Gastrocnemius medialis (tissue), 4 donors: ENCODE data around the gene SURF1. TPM values are rescaled to one million over a fixed set of nuclear protein-coding genes. Genes with fewer than 3 reads are reported as not detected.

Experiments used
- ATAC-seq, 2 donors: fragments of 150-250 bp; one replicate each; pipeline ENCODE4 v1.9.1; 2016
- DNase-seq, 2 donors: peaks; one replicate each; pipeline ENCODE4 v3.0.0-alpha.2; 2019
- H3K27ac ChIP-seq, 4 donors: fragments of 200-600 bp; sonication (generic); 1 replicate in 1 of 4; 2 replicates in 3 of 4; pipeline ENCODE4 v1.5.1; 2016 to 2018; ENCODE audit warnings: mild to moderate bottlenecking in 2 of 4, moderate library complexity in 1 of 4
- H3K27me3 ChIP-seq, 3 donors: fragments of 200-600 bp; sonication (generic) in 2 of 3; 1 replicate in 1 of 3; 2 replicates in 2 of 3; pipeline versions ENCODE4 v1.5.1 to v1.6.0; 2016 to 2019; ENCODE audit warnings: mild to moderate bottlenecking in 1 of 3, moderate library complexity in 1 of 3
- H3K36me3 ChIP-seq, 2 donors: fragments of 200-600 bp; sonication (generic) in 1 of 2; one replicate each; pipeline ENCODE4 v1.5.1; 2017 to 2018
- H3K4me1 ChIP-seq, 2 donors: fragments of 200-600 bp; sonication (generic) in 1 of 2; one replicate each; pipeline ENCODE4 v1.5.1; 2016 to 2017; ENCODE audit warnings: mild to moderate bottlenecking in 2 of 2
- H3K4me3 ChIP-seq, 4 donors: fragments of 200-600 bp; sonication (generic) in 3 of 4; 1 replicate in 1 of 4; 2 replicates in 3 of 4; pipeline ENCODE4 v1.5.1; 2016 to 2019; ENCODE audit warnings: mild to moderate bottlenecking in 2 of 4
- H3K9me3 ChIP-seq, 3 donors: fragments of 200-600 bp; sonication (generic) in 2 of 3; 1 replicate in 1 of 3; 2 replicates in 2 of 3; pipeline ENCODE4 v1.5.1; 2016 to 2019
- POLR2A ChIP-seq, 2 donors: fragments of 450-650 bp; IDR thresholded peaks; one replicate each; pipeline ENCODE4 v1.6.1; 2017; ENCODE audit warnings: antibody characterized with exemption in 2 of 2, mild to moderate bottlenecking in 2 of 2, moderate library complexity in 2 of 2
- in situ Hi-C, 4 donors: fragments of 200-750 bp; cut with MboI; loops; one replicate each; pipeline versions ENCODE4 v1.15.0 to v1.8.0; 2017; ENCODE audit warnings: low sequenced_read_pairs in 4 of 4
- intact Hi-C: fragments of 100-400 bp; cut with DNase I; formaldehyde crosslinking; loops from one replicate; pipeline ENCODE4 v1.15.1; 2023; ENCODE audit warnings: low total_unique reads
- total RNA-seq, 4 donors: library from RNA; depleted of rRNA; stranded (reverse); fragments of >200 nt; gene quantifications; one replicate each; pipeline versions ENCODE4 v1.1.0 to v1.2.3, GENCODE V29; 2016
- TF ChIP-seq, protein P1 (sequence below), 5 experiments: fragments of 450-650 bp in 3 of 5; fragments of 200-600 bp in 2 of 5; sonication (generic) in 2 of 5; IDR thresholded peaks in 4 of 5; conservative IDR thresholded peaks in 1 of 5; 1 replicate in 4 of 5; 2 replicates in 1 of 5; pipeline ENCODE4 v1.5.1; 2016 to 2019; ENCODE audit warnings: antibody characterized with exemption in 5 of 5, mild to moderate bottlenecking in 3 of 5, moderate library complexity in 3 of 5

Gene SURF1
- total RNA-seq, 4 donors from 2014 or later, result 33.8 to 68.9 (median 56.0) TPM

DNA sequence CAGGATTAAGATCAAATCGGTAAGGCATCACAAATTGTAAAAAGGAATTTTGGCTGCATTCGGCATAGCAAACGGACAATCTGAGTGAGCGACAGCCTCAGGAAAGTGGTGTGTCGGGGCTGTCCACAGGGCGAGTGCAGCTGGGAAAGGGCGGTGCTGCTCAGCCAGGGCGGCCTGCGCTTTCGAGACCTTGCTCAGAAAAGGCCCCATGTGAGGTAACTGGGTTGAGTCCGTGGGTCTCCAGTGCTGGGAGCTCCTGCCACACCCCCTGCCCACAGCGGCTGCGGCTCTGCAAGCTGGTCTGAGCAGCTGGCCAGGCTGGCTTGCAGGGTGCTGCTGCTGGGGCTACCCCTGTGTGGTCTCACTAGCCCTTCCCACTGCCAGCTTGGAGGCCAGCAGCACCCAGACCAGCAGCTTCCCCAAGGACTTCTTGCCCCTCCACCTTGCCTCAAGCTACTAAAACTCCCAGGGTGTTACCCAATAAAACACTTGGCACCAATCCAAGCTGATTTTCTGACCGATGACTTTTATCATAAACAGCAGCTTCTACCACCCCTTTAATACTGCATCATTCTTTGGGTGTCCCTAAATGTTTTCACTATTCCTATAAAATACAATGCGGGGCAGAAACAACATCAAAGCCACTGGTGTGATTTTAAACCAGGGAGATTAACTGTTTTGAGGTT is 6.2 kb upstream of the SURF1 start:
- peaks cover 0 to 77% of the 10 kb centered on the region in 2 donors for H3K36me3 ChIP-seq
- in situ Hi-C loops, result no loop called here
- TF ChIP-seq POLR2A (IDR thresholded peaks at IDR 0.05), result no peak
- TF ChIP-seq, protein P1, sequence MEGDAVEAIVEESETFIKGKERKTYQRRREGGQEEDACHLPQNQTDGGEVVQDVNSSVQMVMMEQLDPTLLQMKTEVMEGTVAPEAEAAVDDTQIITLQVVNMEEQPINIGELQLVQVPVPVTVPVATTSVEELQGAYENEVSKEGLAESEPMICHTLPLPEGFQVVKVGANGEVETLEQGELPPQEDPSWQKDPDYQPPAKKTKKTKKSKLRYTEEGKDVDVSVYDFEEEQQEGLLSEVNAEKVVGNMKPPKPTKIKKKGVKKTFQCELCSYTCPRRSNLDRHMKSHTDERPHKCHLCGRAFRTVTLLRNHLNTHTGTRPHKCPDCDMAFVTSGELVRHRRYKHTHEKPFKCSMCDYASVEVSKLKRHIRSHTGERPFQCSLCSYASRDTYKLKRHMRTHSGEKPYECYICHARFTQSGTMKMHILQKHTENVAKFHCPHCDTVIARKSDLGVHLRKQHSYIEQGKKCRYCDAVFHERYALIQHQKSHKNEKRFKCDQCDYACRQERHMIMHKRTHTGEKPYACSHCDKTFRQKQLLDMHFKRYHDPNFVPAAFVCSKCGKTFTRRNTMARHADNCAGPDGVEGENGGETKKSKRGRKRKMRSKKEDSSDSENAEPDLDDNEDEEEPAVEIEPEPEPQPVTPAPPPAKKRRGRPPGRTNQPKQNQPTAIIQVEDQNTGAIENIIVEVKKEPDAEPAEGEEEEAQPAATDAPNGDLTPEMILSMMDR (IDR thresholded peaks at IDR 0.05 in 4 of 5, conservative IDR thresholded peaks at IDR 0.05 in 1 of 5), result no peak
- intact Hi-C loops, result no loop called here
- peaks cover 0 to 11% of the 10 kb centered on the region in 2 donors for H3K4me1 ChIP-seq
- no peak overlapping the region for H3K27ac ChIP-seq
- no peak overlapping the region for H3K4me3 ChIP-seq
- DNase-seq (no peak), ATAC-seq (no peak)
- H3K27me3 ChIP-seq, result no peaks in the 10 kb centered on the region
- H3K9me3 ChIP-seq, result no peaks in the 10 kb centered on the region

DNA sequence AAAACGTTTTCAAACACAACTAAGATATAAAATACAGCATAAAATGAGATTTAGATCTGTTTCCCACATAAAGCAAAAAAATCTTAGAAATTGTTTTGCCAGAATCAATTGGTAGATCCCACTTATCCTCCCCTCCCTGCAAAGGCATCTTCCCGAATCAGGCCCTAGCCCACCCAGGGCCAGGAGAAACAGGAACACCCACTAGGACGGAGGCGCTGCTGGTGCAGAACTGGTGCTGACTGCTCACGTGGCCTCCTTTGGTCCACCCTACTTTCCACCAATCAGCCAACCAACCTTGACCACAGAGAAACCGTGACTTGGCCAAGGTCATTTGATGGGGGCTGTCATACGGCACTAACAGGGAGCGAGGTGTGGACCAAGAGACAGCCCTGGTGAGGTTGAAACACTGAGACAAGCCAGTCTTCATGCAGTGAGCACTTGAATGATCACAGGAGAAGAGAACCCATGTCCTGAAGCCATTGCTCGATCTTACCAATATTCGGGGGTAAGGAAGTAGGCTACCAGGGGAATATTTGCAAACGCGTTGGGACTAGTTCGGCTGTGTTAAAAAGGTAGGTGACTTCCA is 5.3 kb upstream of the SURF1 start:
- intact Hi-C loops, result no loop called here
- peaks cover 0 to 69% of the 10 kb centered on the region in 2 donors for H3K36me3 ChIP-seq
- ATAC-seq, result no peak

DNA sequence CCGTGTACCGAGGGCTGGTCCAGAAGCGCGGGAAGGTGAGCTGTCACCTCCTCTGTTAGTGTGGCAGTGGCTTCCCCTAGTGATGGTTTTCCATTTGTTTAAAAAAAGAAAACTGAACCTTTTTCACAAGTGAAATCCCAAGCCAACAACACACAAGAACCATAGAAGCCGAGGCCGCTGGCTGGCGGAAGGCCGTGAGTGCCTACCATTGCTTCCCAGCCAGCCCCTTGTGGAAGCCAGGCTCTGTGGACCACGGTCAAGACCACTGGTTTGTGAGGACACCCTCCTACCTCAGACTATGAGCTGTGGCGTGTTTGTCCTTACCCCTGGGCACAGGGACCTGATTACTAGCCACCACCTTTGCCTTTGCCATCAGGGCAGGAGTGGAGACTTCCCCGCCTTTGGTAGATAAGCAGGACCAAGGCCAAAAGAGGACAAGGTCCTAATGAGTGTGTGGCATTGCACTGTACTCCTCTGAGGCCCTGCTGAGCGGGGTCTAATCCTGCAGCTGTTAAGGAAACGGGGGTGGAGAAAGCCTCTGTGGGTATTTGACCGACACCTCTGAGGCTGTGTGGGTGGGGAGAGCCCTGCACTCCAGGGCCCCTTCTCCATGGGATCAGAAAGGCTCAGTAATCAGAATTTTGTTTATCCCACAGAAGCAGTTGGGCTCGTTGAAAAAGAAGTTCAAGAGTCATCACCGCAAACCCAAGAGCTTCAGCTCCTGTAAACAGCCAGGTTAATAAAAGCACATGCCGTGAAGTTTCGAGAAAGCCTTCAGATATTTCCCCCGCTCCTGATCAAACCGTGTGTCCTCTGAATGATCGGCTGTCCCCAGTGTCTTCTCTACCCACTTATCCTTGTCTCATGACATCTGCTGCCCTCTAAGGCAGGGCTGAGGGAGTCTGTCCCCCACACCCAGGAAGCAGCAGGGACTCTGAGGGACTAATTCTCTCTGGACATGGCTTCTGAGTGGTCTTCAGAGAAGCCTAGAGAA is 4.4 kb upstream of the SURF1 start:
- DNase-seq (no peak), ATAC-seq (no peak)
- Histone ChIP-seq H3K4me1 (peaks cover 8 to 14% of the 10 kb centered on the region in 2 donors), H3K36me3 (peaks cover 0 to 60% of the 10 kb centered on the region in 2 donors), H3K9me3 (no peaks in the 10 kb centered on the region), H3K27ac (no peak overlapping the region), H3K27me3 (no peaks in the 10 kb centered on the region), H3K4me3 (no peak overlapping the region)
- in situ Hi-C loops, result no loop called here
- intact Hi-C loops, result no loop called here
- TF ChIP-seq, protein P1 (IDR thresholded peaks at IDR 0.05 in 4 of 5, conservative IDR thresholded peaks at IDR 0.05 in 1 of 5), result no peak
- TF ChIP-seq POLR2A (IDR thresholded peaks at IDR 0.05), result no peak

More for the DNA sequence above, 5.3 kb upstream of the SURF1 start:
- H3K9me3 ChIP-seq, result no peaks in the 10 kb centered on the region
- H3K4me1 ChIP-seq, result peaks cover 6 to 13% of the 10 kb centered on the region in 2 donors
- H3K27me3 ChIP-seq, result no peaks in the 10 kb centered on the region
- TF ChIP-seq, protein P1 (IDR thresholded peaks at IDR 0.05 in 4 of 5, conservative IDR thresholded peaks at IDR 0.05 in 1 of 5), result no peak
- no peak for TF ChIP-seq POLR2A (IDR thresholded peaks at IDR 0.05)
- in situ Hi-C loops, result no loop called here
- no peak for DNase-seq
- H3K27ac ChIP-seq, result no peak overlapping the region
- H3K4me3 ChIP-seq, result no peak overlapping the region

DNA sequence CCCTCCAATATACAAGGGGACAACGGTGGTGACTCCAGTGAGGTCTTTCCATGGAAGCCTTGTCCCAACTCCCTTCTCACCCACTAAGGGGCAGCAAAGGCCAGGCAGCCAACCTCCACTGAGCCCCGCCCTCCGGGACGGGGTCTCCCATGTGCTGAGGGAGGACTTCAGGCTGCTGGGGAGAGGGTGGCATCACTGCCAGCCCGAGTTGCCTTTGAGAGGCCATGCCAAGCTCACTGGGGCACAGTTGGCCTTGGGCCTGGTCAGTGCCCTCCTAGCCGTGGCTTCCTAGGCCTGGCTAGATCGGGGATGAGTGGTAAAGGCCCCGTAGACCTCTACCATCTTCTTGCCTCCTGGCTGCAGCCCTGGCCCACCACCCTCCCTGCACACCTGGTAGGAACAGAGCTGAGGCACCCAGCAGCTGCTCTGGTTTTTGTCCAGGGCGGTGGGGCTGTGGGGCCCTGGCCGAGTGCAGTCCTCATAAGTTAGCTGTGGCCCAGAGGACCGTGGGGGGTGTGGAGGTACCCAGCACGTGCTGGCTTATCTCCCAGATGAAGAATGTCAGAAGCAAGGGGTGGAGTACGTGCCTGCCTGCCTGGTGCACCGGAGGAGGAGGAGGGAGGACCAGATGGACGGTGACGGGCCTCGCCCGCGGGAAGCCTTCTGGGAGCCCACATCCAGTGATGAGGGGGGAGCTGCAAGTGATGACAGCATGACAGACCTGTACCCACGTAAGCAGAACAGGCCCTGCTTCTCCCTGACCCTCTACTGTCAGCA is 3.3 kb upstream of the SURF1 start:
- no peak for DNase-seq
- Histone ChIP-seq H3K4me3 (no peak overlapping the region), H3K27me3 (no peaks in the 10 kb centered on the region), H3K36me3 (peaks cover 0 to 51% of the 10 kb centered on the region in 2 donors), H3K9me3 (no peaks in the 10 kb centered on the region), H3K4me1 (peaks cover 18 to 25% of the 10 kb centered on the region in 2 donors), H3K27ac (no peak overlapping the region)
- ATAC-seq, result no peak
- TF ChIP-seq, protein P1 (IDR thresholded peaks at IDR 0.05 in 4 of 5, conservative IDR thresholded peaks at IDR 0.05 in 1 of 5), result peak in 2 of 5 experiments; percentile 11 to 13
- TF ChIP-seq POLR2A (IDR thresholded peaks at IDR 0.05), result no peak
- in situ Hi-C loops, result no loop called here
- intact Hi-C loops, result no loop called here
